OCI-LY3 (cell line): Measurements from ENCODE around the gene STARD3.

ENCODE experiments used
- EZH2phosphoT487 ChIP-seq: fragments of 200-600 bp; shearing (Covaris generic); IDR thresholded peaks from 2 replicates; pipeline ENCODE4 v1.6.1; 2018; ENCODE audit warnings: antibody characterized with exemption, mixed run types, low read depth
- TF ChIP-seq, protein P1 (sequence below): fragments of 200-600, 300-600 bp; sonication (generic); IDR thresholded peaks from 2 replicates; pipeline ENCODE4 v1.5.1; 2014; ENCODE audit warnings: antibody characterized with exemption, low read length, low read depth

DNA sequence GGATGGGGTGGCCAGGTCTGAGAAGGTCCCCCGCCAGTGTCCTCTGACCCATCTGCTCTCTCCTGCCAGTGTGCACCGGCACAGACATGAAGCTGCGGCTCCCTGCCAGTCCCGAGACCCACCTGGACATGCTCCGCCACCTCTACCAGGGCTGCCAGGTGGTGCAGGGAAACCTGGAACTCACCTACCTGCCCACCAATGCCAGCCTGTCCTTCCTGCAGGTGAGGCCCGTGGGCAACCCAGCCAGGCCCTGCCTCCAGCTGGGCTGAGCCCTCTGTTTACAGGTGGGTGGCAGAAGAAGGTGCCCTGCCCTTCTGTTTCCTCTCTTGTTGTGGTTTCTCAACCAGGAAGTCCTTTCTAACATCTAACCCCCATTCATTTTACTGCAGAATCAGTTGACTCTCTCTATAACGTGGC lies 70.0 kb downstream of the STARD3 start:
- TF ChIP-seq, protein P1, sequence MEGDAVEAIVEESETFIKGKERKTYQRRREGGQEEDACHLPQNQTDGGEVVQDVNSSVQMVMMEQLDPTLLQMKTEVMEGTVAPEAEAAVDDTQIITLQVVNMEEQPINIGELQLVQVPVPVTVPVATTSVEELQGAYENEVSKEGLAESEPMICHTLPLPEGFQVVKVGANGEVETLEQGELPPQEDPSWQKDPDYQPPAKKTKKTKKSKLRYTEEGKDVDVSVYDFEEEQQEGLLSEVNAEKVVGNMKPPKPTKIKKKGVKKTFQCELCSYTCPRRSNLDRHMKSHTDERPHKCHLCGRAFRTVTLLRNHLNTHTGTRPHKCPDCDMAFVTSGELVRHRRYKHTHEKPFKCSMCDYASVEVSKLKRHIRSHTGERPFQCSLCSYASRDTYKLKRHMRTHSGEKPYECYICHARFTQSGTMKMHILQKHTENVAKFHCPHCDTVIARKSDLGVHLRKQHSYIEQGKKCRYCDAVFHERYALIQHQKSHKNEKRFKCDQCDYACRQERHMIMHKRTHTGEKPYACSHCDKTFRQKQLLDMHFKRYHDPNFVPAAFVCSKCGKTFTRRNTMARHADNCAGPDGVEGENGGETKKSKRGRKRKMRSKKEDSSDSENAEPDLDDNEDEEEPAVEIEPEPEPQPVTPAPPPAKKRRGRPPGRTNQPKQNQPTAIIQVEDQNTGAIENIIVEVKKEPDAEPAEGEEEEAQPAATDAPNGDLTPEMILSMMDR, result no peak
- no peak for TF ChIP-seq EZH2phosphoT487
